ENCODE data around the gene CDKL2.

- TF ChIP-seq CTCF (IDR thresholded peaks at IDR 0.05), result no peak
- TF ChIP-seq POLR2A (IDR thresholded peaks at IDR 0.05), result no peak
These were observed 18.0 kb downstream of the CDKL2 start for GRCh38 chr4:75612306-75612705.

All from testis (tissue), 2 donors.